Esophagus mucosa (tissue), 1 donor: ENCODE data around the gene FAM168B. TPM values are rescaled to one million over a fixed set of nuclear protein-coding genes. Genes with fewer than 3 reads are reported as not detected.
A peak's percentile ranks its signal among the peaks of the same experiment; 100 is the strongest.
"Not testable (repeated sequence)": the region's sequence is repeated elsewhere in the genome, so short reads cannot be mapped to it uniquely, and the experiment has no call there.

Experiments
- ATAC-seq: fragments of 200-7000 bp; cut with Tn5 transposase; one replicate; pipeline ENCODE4 v1.9.1; 2020
- total RNA-seq: library from RNA; stranded (reverse); gene quantifications from one replicate; pipeline ENCODE4 v1.2.4, GENCODE V29; 2023
- donor health status: DM: yes; HTN: yes; CAD: no.

FAM168B gene
- total RNA-seq: 42.9 TPM

DNA sequence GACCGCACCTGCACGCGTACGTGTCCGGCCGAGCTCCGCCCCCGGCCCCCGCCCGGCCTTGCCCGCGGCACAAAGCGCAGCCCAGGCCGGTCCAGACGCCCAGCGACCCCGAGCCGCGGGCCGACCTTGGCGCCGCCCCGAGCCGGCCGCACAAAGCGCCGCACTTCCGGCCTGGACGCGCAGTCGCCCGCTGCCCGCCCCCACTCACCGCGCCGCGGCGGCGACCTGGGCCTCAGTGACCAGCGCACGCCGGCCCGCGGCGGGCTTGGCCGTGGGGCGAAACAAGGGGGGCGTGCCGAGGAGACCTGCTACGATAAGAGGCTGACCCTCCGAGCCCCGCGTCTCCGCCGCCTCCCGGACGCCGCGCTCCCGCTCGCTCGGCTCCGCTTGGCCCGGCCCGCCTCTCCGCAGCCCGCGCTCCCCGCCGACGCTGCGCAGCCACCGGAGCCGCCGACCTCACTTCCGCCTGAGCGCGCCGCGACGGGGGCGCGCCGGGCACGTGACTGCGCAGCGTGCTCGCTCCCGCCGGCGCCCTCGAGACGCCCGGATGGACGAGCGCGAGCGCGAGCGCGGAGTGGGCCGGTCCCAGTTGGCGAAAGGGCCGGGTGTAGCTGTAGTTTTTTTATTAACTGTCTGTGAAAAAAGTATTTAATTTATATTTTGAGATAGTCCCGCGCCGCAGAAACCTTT lies at the start of gene FAM168B:
Gene FAM168B, minus strand, starts transcription at position 455 of the 690 bp plus-strand sequence. CDS start 10,814 bp downstream, outside the sequence.
- ATAC-seq: peak; percentile 96

GRCh38 chr2:131142849-131143248 lies 49.6 kb upstream of the FAM168B start:
- ATAC-seq: no peak

DNA sequence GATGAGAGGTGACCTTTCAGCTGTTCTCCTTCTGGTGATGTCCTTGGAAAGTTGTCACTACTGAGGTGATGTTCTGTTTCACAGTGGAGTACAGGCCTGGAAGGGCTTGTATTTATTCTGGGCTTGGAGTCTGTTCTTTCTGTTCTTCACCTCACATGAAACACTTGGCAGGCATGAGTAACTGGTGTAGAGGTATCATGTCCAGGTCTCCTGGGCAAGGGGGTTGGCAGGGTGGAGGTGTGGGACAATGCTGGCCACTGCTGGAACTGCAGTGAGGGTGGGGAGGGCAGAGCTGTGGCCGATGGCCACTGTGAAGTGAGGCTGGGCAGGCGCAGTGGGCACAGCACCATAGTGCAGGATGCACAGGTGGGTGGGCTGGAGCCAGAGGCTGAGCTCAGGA lies 47.3 kb upstream of the FAM168B start:
- ATAC-seq: no peak

- ATAC-seq: no peak
These were observed 39.5 kb upstream of the FAM168B start for GRCh38 chr2:131132729-131133128.

DNA sequence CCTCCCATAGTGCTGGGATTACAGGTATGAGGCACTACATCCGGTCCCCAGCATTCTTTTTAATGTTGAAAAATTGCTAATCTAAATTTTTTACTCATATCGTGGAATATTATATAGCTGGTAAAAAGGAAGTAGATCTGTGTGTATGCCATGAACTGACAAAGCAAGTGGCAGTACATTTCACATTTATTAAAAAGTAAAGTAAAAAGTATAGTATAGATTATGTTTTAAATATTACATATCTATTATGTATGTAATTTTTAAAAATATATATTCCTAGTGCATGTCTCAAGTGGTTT lies 37.0 kb upstream of the FAM168B start:
- no peak for ATAC-seq

GRCh38 chr2:131127981-131128380 lies 34.7 kb upstream of the FAM168B start:
- no peak for ATAC-seq

GRCh38 chr2:131127076-131127475 lies 33.8 kb upstream of the FAM168B start:
- no peak for ATAC-seq

DNA sequence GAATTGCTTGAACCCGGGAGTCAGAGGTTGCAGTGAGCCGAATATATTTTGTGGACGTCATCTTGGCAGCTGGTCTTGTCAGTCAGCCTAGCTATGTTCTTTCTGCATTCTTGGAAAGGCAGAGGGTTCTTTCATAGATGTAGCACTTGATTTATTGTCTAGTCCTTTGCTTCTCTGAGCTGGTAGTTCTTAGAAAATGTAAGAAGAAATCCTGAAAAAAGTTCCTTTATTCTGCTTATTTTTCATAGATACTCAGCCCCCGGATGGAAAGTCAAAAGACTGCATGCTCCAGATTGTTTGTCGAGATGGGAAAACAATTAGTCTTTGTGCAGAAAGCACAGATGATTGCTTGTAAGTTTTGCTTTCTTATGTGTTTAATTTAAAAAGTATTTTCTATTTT lies 33.2 kb upstream of the FAM168B start:
- ATAC-seq: no peak

- no peak for ATAC-seq
These were observed 32.0 kb upstream of the FAM168B start for GRCh38 chr2:131125195-131125757.

GRCh38 chr2:131123192-131123591 lies 29.9 kb upstream of the FAM168B start:
- no peak for ATAC-seq

DNA sequence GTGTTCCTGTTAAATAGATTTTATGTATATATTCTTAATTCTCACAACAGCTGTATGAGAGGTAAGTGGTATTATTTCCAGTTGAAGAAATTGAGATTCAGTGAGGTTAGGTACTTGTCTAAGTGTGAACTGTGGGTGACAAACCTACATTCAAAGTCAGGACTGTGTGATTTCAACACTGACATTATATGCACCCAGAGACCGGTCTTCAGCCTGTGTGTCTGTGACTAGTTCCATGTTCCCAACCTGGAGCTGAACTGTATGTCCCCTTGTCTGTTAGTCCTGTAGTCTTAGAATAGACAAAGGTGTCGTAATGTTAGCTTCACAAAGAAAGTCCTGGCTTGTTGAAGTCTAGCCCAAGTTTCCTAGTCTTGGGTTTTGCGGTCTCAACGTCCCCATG lies 29.2 kb upstream of the FAM168B start:
- ATAC-seq: no peak

DNA sequence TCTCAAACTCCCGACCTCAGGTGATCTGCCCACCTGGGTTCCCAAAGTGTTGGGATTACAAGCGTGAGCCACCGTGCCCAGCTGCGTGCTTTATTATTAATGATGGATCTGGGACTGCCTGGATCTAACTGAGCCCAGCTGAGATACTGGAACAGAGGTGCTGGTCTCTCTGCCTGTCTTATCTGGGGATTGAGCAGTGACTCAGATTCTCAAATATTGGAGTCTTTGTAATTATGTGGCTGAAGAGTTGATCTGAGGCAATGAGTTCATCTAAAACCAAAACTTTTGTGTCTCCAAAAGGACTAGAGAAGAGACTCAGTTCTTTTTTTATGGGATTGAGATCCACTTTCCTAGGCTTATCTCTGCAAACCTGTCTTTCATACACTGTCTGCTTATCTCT lies 28.2 kb upstream of the FAM168B start:
- no peak for ATAC-seq

DNA sequence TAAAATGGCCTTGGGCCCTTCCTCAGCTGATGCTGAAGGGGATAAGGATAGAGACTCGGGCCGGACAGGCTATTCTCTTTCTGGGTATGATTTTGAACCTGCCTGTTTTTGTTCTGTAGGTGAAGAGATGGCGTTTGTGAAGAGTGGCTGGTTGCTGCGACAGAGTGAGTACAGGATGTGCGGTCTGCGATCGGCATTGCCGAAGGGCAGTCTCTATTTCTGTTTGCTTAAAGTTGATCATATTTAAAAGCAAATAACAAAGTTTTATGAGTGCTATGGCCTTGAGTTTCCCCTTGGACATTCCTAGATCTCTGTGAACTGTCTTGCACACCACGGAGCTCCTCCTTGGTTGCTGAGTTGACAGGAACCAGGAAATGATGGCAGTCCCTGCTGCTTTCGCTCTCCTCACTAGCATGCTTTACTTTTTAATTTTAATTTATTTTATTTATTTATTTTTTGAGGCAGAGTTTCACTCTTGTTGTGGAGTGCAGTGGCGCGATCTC lies 27.6 kb upstream of the FAM168B start:
- ATAC-seq: no peak

GRCh38 chr2:131115752-131116151 lies 22.5 kb upstream of the FAM168B start:
- ATAC-seq: no peak

DNA sequence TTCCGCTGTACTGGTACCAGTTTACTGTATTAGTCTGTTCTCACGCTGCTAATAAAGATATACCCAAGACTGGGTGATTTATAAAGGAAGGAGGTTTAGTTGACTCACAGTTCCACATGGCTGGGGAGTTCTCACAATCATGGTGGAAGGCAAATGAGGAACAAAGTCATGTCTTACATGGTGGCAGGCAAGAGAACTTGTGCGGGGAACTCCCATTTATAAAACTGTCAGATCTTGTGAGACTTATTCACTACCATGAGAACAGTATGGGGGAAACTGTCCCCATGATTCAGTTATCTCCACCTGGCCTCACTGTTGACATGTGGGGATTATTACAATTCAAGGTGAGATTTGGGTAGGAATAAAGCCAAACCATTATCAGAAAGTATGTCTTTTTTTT lies 21.7 kb upstream of the FAM168B start:
- not testable (repeated sequence) for ATAC-seq

DNA sequence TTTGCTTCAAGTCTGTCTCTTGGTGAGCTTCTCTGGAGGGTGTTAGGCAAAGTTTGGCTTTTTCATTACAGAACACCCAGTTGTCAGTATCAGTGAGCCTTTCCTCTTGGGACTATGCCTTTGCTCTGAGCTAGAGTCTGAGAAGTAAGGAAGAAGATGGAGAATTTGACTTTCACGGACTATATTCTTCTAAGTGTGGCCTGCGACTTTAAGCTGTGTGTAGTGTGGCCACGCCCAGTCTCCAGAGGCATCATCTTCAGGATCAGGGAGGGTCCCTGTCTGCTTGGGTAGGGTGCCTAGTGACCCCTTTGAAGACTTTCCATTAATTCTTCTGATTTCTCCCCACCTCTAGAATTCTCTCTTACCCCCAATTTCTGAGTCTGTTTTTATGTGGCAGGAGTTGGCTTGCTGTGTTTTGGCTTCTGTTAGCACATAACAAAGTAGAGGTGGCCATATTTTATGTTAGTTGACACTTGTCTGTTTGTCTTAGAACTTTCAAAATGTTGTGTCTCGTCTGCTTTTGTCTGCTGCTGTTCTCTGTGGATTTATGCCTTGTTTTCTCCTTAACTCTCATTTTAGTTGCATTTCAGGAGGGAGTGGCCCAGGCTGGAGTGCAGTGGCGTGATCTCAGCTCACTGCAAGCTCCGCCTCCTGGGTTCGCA lies 20.4 kb upstream of the FAM168B start:
- no peak for ATAC-seq

GRCh38 chr2:131112529-131112928 lies 19.3 kb upstream of the FAM168B start:
- no peak for ATAC-seq

DNA sequence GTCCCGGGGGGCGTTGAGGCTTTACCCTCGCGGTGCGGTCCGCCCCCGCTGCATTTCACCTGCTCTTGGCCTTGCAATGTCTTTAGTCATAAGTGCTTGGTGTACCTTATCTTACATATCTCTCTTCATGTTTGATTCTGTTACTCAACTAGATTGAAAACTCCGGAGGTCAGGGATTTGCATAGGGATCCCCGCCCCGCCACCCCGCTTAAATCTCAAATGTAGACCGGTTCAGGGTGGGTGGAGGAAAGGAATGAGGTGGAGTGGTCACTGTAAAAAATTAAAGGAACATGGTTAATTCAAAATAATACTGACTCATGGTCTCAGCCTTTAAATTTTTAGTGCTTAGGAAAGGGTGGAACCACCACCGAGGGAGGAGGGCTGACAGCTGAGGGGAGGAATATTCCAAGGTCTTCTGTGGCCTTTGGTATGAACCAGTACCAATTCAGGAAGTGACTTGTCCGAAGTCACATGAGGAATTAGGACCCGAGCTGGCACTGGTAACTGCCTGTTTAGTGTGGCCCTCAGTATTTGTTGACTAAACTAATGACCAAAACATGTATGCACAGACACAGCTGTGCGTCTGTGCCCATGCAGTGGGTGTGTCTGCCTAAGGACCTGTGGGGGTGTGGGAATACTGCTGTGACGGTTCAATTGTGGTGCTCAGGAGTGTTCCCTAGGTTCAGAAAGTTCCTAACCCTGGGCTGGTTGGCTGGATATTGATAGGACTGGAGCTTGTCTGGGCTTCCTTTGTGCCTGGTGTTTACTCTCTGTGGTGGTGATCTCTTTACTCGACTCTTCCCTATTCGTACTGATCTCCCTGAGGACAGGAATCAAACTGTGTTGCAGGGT lies 12.9 kb upstream of the FAM168B start:
- peak; percentile 40 for ATAC-seq

GRCh38 chr2:131105156-131105949 lies 12.1 kb upstream of the FAM168B start, which contains the start of gene PLEKHB2:
Gene PLEKHB2 (plus strand): TSS chr2:131105336. CDS start chr2:131120942, 15,606 bp downstream.
- peak; percentile 83 for ATAC-seq

DNA sequence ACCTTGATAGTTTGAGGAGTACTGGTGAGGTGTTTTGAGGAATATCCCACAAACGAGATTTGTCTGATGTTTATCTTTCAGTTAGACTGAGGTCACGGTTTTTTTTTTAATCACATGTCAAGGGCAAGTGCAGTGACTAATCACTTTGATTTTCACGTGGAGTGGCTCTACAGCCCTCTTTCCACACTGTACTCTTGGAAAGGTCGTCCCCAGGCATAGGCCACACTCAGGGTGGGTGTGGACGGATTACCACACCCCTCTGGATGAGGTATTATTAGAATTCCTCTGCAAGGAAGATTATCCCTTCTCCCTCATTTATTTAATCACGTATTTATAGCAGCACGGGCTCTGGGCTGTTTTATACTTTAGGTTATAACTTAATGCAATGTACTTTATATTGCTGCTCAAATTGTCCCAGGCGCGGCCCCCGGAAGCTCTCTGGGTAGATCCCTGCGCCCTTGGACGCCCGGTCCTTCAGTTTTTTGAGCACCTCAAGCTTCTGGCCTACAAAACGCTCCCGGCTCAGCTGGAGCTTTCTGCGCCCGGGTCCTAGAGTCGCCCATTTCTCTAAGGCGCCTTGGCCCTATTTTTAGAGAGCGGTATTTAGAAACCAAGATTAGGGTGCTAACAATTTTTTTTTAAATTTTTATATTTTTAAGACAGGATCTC lies 11.4 kb upstream of the FAM168B start:
- peak; percentile 85 for ATAC-seq

DNA sequence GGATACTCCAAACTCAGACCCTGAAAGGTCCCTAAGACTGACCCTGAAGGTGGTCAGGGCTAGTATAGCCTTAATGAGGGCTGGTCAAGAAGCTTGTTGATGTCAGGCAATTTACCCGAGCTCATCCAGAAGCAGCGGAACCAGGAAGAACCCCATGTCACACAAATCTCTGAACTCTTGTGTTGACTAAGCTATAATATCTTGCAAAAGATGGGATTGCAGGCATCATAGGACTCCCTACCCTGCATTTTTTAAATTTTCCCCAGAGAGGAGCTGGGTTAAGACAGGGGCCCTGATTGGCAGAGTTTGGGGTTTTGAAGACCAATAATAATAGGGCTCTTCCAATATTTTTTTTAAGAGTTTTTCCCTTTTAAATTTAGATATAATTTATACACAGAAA lies 9.9 kb upstream of the FAM168B start:
- ATAC-seq: no peak
